Heart right ventricle (tissue), 16 donors: ENCODE results near the gene SPTBN1. TPM values are rescaled to one million over a fixed set of nuclear protein-coding genes. Genes with fewer than 3 reads are reported as not detected.

Experiments used
- ATAC-seq, 8 donors: fragments of 200-7000 bp; cut with Tn5 transposase; one replicate each; pipeline ENCODE4 v1.9.1; 2020; ENCODE audit warnings: mild to moderate bottlenecking in 8 of 8, moderate library complexity in 8 of 8, moderate number of reproducible peaks in 1 of 8
- DNase-seq, 2 donors: peaks; one replicate each; pipeline ENCODE4 v3.0.0-alpha.2; 2020
- H3K27ac ChIP-seq, 10 donors: fragments of 200-600 bp; sonication (generic) in 2 of 10; one replicate each; pipeline versions ENCODE4 v1.5.0 to v1.8.0; 2020 to 2022; ENCODE audit warnings: mild to moderate bottlenecking in 3 of 10
- H3K27me3 ChIP-seq, 7 donors: fragments of 200-600 bp; one replicate each; pipeline ENCODE4 v1.8.0; 2021 to 2022; ENCODE audit warnings: mild to moderate bottlenecking in 2 of 7
- H3K36me3 ChIP-seq, 9 donors: fragments of 200-600 bp; sonication (generic) in 1 of 9; one replicate each; pipeline versions ENCODE4 v1.5.0 to v1.8.0; 2020 to 2022; ENCODE audit warnings: mild to moderate bottlenecking in 2 of 9
- H3K4me1 ChIP-seq, 9 donors: fragments of 200-600 bp; sonication (generic) in 1 of 9; one replicate each; pipeline versions ENCODE4 v1.5.0 to v1.8.0; 2020 to 2022; ENCODE audit warnings: mild to moderate bottlenecking in 4 of 9
- H3K4me3 ChIP-seq, 10 donors: fragments of 200-600 bp; sonication (generic) in 2 of 10; one replicate each; pipeline versions ENCODE4 v1.5.0 to v1.8.0; 2020 to 2022; ENCODE audit warnings: mild to moderate bottlenecking in 7 of 10, moderate library complexity in 2 of 10
- H3K9me3 ChIP-seq, 11 donors: fragments of 200-600 bp in 10 of 11; sonication (generic) in 2 of 11; one replicate each; pipeline versions ENCODE4 v1.5.0 to v1.8.0; 2013 to 2022; ENCODE audit warnings: mild to moderate bottlenecking in 2 of 11, control low read depth in 1 of 11, moderate library complexity in 1 of 11
- WGBS, 2 donors: extraction: QIAGEN DNeasy Blood & Tissue Kit; methylation state at CpG; one replicate each; pipeline ENCODE4 v1.1.7; 2013; ENCODE audit warnings: inconsistent platforms in 1 of 2; 5-methylcytosine and 5-hydroxymethylcytosine counted together
- intact Hi-C, 10 donors: fragments of 100-400 bp; cut with DNase I; formaldehyde crosslinking; loops; one replicate each; pipeline versions ENCODE4 v1.11.1 to v1.14.2; 2022
- polyA plus RNA-seq, 2 donors: library from polyadenylated mRNA; stranded (reverse); fragments of 200-250 nt; gene quantifications; one replicate each; pipeline ENCODE4 v1.2.3, GENCODE V29; 2013
- total RNA-seq, 10 donors: library from RNA; stranded (reverse); fragmentation: NEBNext Ultra II Directional in 3 of 10; extraction: Animal tissue kit (Norgen Biotek cat#: 25700) in 3 of 10; gene quantifications; one replicate each; pipeline versions ENCODE4 v1.2.1 to v1.2.4, GENCODE V29; 2021 to 2023
- TF ChIP-seq, protein P1 (sequence below), 9 donors: fragments of 200-600 bp; sonication (generic) in 2 of 9; IDR thresholded peaks; one replicate each; pipeline versions ENCODE4 v1.5.0 to v1.8.0; 2021 to 2022; ENCODE audit warnings: antibody characterized with exemption in 9 of 9, mild to moderate bottlenecking in 5 of 9, moderate library complexity in 1 of 9
- donor health status: Arrhythmogenic right ventricular cardiomyopathy.
- donor health status: ischemic (EF 13 %, LVEDD 7.1; RV severe dilation, severe dysfunction).
- donor health status: healthy with polysubstance abuse.
- donor health status: DM: no; HTN: yes; CAD: no.
- donor health status: DM: no; HTN: no; CAD: no.
- donor health status: ischemic (EF 25% LVEDD 6.9; RV normal size, moderate dysfunction).
- donor health status: ischemic (EF 25% LVEDD 5.7; RV mildly dilated, moderate dysfunction).
- donor health status: healthy.
- donor health status: DM: yes; HTN: yes; CAD: no.
- donor health status: Ischemic cardiomyopathy.
- donor health status: ischemic (EF 35%, LVEDD 5.7; RV mildly dilated, moderate dysfunction).
- donor health status: nonischemic (EF 11% LVEDD 7.7; RV severe dilation, severe dysfunction).
- donor health status: DM: yes; HTN: yes; CAD: no.
- donor health status: PGD.
- donor health status: ischemic (EF 29% LVEDD 5.4; RV normal size, mild dysfunction).
- donor health status: nonischemic (EF 23%, LVEDD 6.1; RV moderate dilation, normal function).

Gene SPTBN1
- total and polyA plus RNA-seq, 12 donors = 91.1 to 643 (median 494) TPM

DNA sequence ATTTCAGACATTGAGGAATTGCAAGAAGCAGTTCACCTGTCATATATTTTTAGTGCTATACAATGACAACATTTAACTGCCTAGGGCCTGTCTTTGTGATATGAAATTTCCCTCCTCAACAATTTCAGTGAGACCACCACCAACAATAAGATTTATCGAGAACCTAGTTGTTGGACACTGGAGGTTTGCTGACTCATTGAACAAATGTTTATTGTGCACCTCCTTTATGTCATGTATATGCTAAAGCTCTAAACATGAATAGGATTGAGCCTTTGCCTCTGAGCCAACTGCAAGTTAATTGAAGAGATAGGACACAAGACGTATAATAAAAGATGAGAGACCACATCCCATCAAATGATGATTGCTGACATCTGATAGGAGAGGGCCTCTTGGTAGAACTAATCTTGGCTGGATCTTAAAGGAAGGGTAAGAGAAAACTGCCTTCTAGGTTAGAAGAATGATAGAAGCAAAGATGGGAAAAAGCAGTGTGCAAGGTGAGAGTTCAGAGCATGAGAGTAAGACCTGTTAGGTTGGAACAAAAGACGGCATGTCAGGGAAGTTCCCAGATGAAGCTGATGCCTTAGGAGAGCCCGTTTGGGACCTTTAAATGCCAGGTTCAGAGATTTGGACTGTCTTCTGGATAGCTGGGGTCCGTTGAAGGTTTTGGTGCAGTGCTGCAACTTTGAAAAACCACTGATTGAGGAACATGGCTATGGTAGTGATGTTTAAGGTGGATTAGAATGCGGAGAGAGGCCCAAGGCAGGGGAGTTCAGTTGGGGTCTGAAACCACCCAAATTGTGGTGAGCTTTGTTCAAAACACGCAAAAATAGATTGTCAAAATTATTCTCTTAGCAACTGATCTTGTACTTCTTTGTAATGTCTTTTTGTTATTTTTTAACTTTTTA is 134.3 kb downstream of the SPTBN1 start:
- no peak for DNase-seq
- peak overlapping the region; percentile 6 to 89 (median 69) for H3K27ac ChIP-seq
- H3K9me3 ChIP-seq = no peaks in the 10 kb centered on the region
- no peaks in the 10 kb centered on the region for H3K27me3 ChIP-seq
- peak overlapping the region in 1 of 10 donors; percentile 11 for H3K4me3 ChIP-seq
- H3K4me1 ChIP-seq = peaks cover 34 to 99% (median 85%) of the 10 kb centered on the region in 9 donors
- intact Hi-C loops = no loop called here
- WGBS, 2 donors = 75 to 80% methylated on average over 7 of the region's 7 CpGs
- H3K36me3 ChIP-seq = peaks cover 0 to 38% (median 0%) of the 10 kb centered on the region in 9 donors
- TF ChIP-seq, protein P1, sequence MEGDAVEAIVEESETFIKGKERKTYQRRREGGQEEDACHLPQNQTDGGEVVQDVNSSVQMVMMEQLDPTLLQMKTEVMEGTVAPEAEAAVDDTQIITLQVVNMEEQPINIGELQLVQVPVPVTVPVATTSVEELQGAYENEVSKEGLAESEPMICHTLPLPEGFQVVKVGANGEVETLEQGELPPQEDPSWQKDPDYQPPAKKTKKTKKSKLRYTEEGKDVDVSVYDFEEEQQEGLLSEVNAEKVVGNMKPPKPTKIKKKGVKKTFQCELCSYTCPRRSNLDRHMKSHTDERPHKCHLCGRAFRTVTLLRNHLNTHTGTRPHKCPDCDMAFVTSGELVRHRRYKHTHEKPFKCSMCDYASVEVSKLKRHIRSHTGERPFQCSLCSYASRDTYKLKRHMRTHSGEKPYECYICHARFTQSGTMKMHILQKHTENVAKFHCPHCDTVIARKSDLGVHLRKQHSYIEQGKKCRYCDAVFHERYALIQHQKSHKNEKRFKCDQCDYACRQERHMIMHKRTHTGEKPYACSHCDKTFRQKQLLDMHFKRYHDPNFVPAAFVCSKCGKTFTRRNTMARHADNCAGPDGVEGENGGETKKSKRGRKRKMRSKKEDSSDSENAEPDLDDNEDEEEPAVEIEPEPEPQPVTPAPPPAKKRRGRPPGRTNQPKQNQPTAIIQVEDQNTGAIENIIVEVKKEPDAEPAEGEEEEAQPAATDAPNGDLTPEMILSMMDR (IDR thresholded peaks at IDR 0.05) = no peak
- no peak for ATAC-seq

DNA sequence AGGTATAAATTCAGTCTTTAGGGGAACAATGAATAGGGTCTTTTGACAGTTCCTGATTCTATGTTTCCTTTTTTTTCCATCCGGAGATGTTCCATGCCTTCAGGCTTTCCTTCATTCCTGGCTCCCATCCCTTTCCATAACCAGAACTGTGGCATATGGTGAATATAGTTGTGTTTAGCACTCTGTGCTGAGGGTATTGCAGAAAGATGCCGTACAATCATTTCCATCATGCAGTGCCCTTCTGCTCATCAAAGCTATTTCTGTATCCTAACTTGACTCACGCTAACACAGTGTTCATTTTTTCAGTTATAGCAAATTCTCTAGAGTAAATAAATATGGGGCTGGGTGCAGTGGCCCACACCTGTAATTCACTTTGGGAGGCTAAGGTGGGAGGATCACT is 135.4 kb downstream of the SPTBN1 start:
- peaks cover 0 to 38% (median 0%) of the 10 kb centered on the region in 9 donors for H3K36me3 ChIP-seq
- WGBS, 2 donors = 68 to 75% methylated on average over 3 of the region's 3 CpGs
- intact Hi-C loops = no loop called here
- H3K9me3 ChIP-seq = no peaks in the 10 kb centered on the region
- H3K4me3 ChIP-seq = no peak overlapping the region
- H3K27me3 ChIP-seq = no peaks in the 10 kb centered on the region
- DNase-seq = no peak
- H3K27ac ChIP-seq = peak overlapping the region in 8 of 10 donors; percentile 7 to 89 (median 70)
- TF ChIP-seq, protein P1 (IDR thresholded peaks at IDR 0.05) = no peak
- H3K4me1 ChIP-seq = peaks cover 44 to 99% (median 85%) of the 10 kb centered on the region in 9 donors
- no peak for ATAC-seq

DNA sequence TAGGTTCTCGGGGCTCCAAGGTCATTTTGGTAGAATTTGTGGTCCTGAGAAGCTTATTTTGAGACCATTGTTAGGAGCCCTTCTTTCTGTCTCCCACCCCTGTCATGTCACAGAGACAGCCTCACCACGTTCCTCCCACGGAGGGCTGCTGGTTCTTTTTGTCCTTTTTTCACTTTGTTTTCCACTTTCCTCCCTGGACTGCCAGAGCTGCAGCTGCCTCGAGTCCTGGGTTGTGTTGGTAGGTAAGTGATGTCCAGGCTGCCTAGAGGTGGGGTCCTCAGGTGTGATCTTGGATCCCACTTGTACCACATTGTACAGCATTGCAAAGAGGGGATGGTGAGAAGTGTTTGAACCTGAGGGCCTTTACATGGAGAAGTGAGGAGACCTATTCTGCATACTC is 137.1 kb downstream of the SPTBN1 start:
- Histone ChIP-seq H3K9me3 (no peaks in the 10 kb centered on the region), H3K4me3 (no peak overlapping the region), H3K36me3 (peaks cover 0 to 31% (median 0%) of the 10 kb centered on the region in 9 donors), H3K4me1 (peaks cover 50 to 99% (median 86%) of the 10 kb centered on the region in 9 donors), H3K27ac (peak overlapping the region in 4 of 10 donors; percentile 4 to 89 (median 6)), H3K27me3 (no peaks in the 10 kb centered on the region)
- no peak for DNase-seq
- no peak for ATAC-seq
- WGBS, 2 donors = 88 to 92% methylated on average over 4 of the region's 4 CpGs
- TF ChIP-seq, protein P1 (IDR thresholded peaks at IDR 0.05) = no peak
- intact Hi-C loops = no loop called here

DNA sequence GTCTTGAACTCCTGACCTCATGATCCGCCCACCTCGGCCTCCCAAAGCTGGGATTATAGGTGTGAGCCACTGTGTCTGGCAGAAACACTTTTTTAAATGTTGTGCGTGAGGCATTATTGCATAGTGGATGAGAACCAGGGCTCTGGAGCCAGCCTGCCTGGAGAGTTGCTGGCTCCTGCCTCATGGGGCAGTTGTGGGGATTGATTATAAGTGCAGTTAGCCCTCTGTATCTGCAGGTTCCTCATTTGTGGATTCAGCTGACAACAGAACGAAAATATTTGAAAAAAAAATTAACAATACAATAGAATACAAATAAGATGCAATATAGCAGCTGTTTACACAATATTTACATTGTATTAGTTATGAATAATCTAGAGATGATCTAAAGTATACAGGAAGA is 137.9 kb downstream of the SPTBN1 start:
- no peak for DNase-seq
- Histone ChIP-seq H3K27me3 (no peaks in the 10 kb centered on the region), H3K9me3 (no peaks in the 10 kb centered on the region), H3K27ac (peak overlapping the region in 1 of 10 donors; percentile 89), H3K4me1 (peaks cover 45 to 99% (median 86%) of the 10 kb centered on the region in 9 donors), H3K36me3 (peaks cover 0 to 39% (median 0%) of the 10 kb centered on the region in 9 donors), H3K4me3 (no peak overlapping the region)
- ATAC-seq = no peak
- WGBS, 2 donors = 92 to 94% methylated on average over 4 of the region's 4 CpGs
- intact Hi-C loops = no loop called here
- TF ChIP-seq, protein P1 (IDR thresholded peaks at IDR 0.05) = no peak
